ENCODE data around the gene RBBP8NL.

Gene RBBP8NL

GRCh38 chr20:62451970-62452369 lies 24.6 kb upstream of the RBBP8NL start:
- Histone ChIP-seq H3K36me3 (ENCODE audit: control insufficient read depth in 2 of 2, insufficient read depth in 2 of 2, low read length in 2 of 2) (no peaks in the 10 kb centered on the region), H3K9ac (ENCODE audit: low read length in 2 of 2) (no peak overlapping the region), H3K27me3 (ENCODE audit: control insufficient read depth in 1 of 2, insufficient read depth in 2 of 2, low read length in 2 of 2) (peaks cover 11 to 12% of the 10 kb centered on the region in 2 donors), H3K27ac (ENCODE audit: low read length) (no peak overlapping the region), H3K4me3 (ENCODE audit: low read length in 2 of 2) (no peak overlapping the region), H3K9me3 (ENCODE audit: control insufficient read depth in 2 of 2, low read length in 2 of 2) (no peaks in the 10 kb centered on the region), H3K4me1 (ENCODE audit: control insufficient read depth, insufficient read depth, low read length) (no peaks in the 10 kb centered on the region)

GRCh38 chr20:62451156-62451767 lies 23.9 kb upstream of the RBBP8NL start:
- no peaks in the 10 kb centered on the region for H3K9me3 ChIP-seq (ENCODE audit: control insufficient read depth in 2 of 2, low read length in 2 of 2)
- no peaks in the 10 kb centered on the region for H3K36me3 ChIP-seq (ENCODE audit: control insufficient read depth in 2 of 2, insufficient read depth in 2 of 2, low read length in 2 of 2)
- no peak overlapping the region for H3K4me3 ChIP-seq (ENCODE audit: low read length in 2 of 2)
- H3K27me3 ChIP-seq (ENCODE audit: control insufficient read depth in 1 of 2, insufficient read depth in 2 of 2, low read length in 2 of 2), result peaks cover 12 to 15% of the 10 kb centered on the region in 2 donors
- no peak overlapping the region for H3K27ac ChIP-seq (ENCODE audit: low read length)
- no peak overlapping the region for H3K9ac ChIP-seq (ENCODE audit: low read length in 2 of 2)
- no peaks in the 10 kb centered on the region for H3K4me1 ChIP-seq (ENCODE audit: control insufficient read depth, insufficient read depth, low read length)

- Histone ChIP-seq H3K27ac (ENCODE audit: low read length) (no peak overlapping the region), H3K4me3 (ENCODE audit: low read length in 2 of 2) (no peak overlapping the region), H3K36me3 (ENCODE audit: control insufficient read depth in 2 of 2, insufficient read depth in 2 of 2, low read length in 2 of 2) (no peaks in the 10 kb centered on the region), H3K9me3 (ENCODE audit: control insufficient read depth in 2 of 2, low read length in 2 of 2) (no peaks in the 10 kb centered on the region), H3K4me1 (ENCODE audit: control insufficient read depth, insufficient read depth, low read length) (no peaks in the 10 kb centered on the region), H3K27me3 (ENCODE audit: control insufficient read depth in 1 of 2, insufficient read depth in 2 of 2, low read length in 2 of 2) (peaks cover 12 to 15% of the 10 kb centered on the region in 2 donors), H3K9ac (ENCODE audit: low read length in 2 of 2) (no peak overlapping the region)
Measured at GRCh38 chr20:62449951-62450691, 22.8 kb upstream of the RBBP8NL start.

- Histone ChIP-seq H3K4me3 (ENCODE audit: low read length in 2 of 2) (no peak overlapping the region), H3K9me3 (ENCODE audit: control insufficient read depth in 2 of 2, low read length in 2 of 2) (no peaks in the 10 kb centered on the region), H3K4me1 (ENCODE audit: control insufficient read depth, insufficient read depth, low read length) (no peaks in the 10 kb centered on the region), H3K27me3 (ENCODE audit: control insufficient read depth in 1 of 2, insufficient read depth in 2 of 2, low read length in 2 of 2) (peaks cover 11 to 12% of the 10 kb centered on the region in 2 donors), H3K27ac (ENCODE audit: low read length) (no peak overlapping the region), H3K9ac (ENCODE audit: low read length in 2 of 2) (no peak overlapping the region), H3K36me3 (ENCODE audit: control insufficient read depth in 2 of 2, insufficient read depth in 2 of 2, low read length in 2 of 2) (no peaks in the 10 kb centered on the region)
Measured at GRCh38 chr20:62448788-62449187, 21.4 kb upstream of the RBBP8NL start.

GRCh38 chr20:62448038-62448437 lies 20.7 kb upstream of the RBBP8NL start:
- Histone ChIP-seq H3K4me1 (ENCODE audit: control insufficient read depth, insufficient read depth, low read length) (no peaks in the 10 kb centered on the region), H3K27me3 (ENCODE audit: control insufficient read depth in 1 of 2, insufficient read depth in 2 of 2, low read length in 2 of 2) (peaks cover 10 to 11% of the 10 kb centered on the region in 2 donors), H3K9ac (ENCODE audit: low read length in 2 of 2) (no peak overlapping the region), H3K36me3 (ENCODE audit: control insufficient read depth in 2 of 2, insufficient read depth in 2 of 2, low read length in 2 of 2) (no peaks in the 10 kb centered on the region), H3K9me3 (ENCODE audit: control insufficient read depth in 2 of 2, low read length in 2 of 2) (no peaks in the 10 kb centered on the region), H3K27ac (ENCODE audit: low read length) (no peak overlapping the region), H3K4me3 (ENCODE audit: low read length in 2 of 2) (no peak overlapping the region)

GRCh38 chr20:62446888-62447869 lies 19.8 kb upstream of the RBBP8NL start:
- H3K9me3 ChIP-seq (ENCODE audit: control insufficient read depth in 2 of 2, low read length in 2 of 2), result no peaks in the 10 kb centered on the region
- no peak overlapping the region for H3K4me3 ChIP-seq (ENCODE audit: low read length in 2 of 2)
- H3K27ac ChIP-seq (ENCODE audit: low read length), result no peak overlapping the region
- no peaks in the 10 kb centered on the region for H3K4me1 ChIP-seq (ENCODE audit: control insufficient read depth, insufficient read depth, low read length)
- no peak overlapping the region for H3K9ac ChIP-seq (ENCODE audit: low read length in 2 of 2)
- H3K36me3 ChIP-seq (ENCODE audit: control insufficient read depth in 2 of 2, insufficient read depth in 2 of 2, low read length in 2 of 2), result no peaks in the 10 kb centered on the region
- H3K27me3 ChIP-seq (ENCODE audit: control insufficient read depth in 1 of 2, insufficient read depth in 2 of 2, low read length in 2 of 2), result peaks cover 1 to 11% of the 10 kb centered on the region in 2 donors

GRCh38 chr20:62446481-62446880 lies 19.1 kb upstream of the RBBP8NL start:
- H3K27ac ChIP-seq (ENCODE audit: low read length), result no peak overlapping the region
- H3K9ac ChIP-seq (ENCODE audit: low read length in 2 of 2), result no peak overlapping the region
- no peaks in the 10 kb centered on the region for H3K4me1 ChIP-seq (ENCODE audit: control insufficient read depth, insufficient read depth, low read length)
- H3K9me3 ChIP-seq (ENCODE audit: control insufficient read depth in 2 of 2, low read length in 2 of 2), result no peaks in the 10 kb centered on the region
- peaks cover 0 to 14% of the 10 kb centered on the region in 2 donors for H3K27me3 ChIP-seq (ENCODE audit: control insufficient read depth in 1 of 2, insufficient read depth in 2 of 2, low read length in 2 of 2)
- no peaks in the 10 kb centered on the region for H3K36me3 ChIP-seq (ENCODE audit: control insufficient read depth in 2 of 2, insufficient read depth in 2 of 2, low read length in 2 of 2)
- H3K4me3 ChIP-seq (ENCODE audit: low read length in 2 of 2), result no peak overlapping the region

GRCh38 chr20:62445553-62446340 lies 18.4 kb upstream of the RBBP8NL start:
- no peak overlapping the region for H3K9ac ChIP-seq (ENCODE audit: low read length in 2 of 2)
- H3K27me3 ChIP-seq (ENCODE audit: control insufficient read depth in 1 of 2, insufficient read depth in 2 of 2, low read length in 2 of 2), result peaks cover 0 to 14% of the 10 kb centered on the region in 2 donors
- no peak overlapping the region for H3K27ac ChIP-seq (ENCODE audit: low read length)
- no peaks in the 10 kb centered on the region for H3K4me1 ChIP-seq (ENCODE audit: control insufficient read depth, insufficient read depth, low read length)
- no peaks in the 10 kb centered on the region for H3K9me3 ChIP-seq (ENCODE audit: control insufficient read depth in 2 of 2, low read length in 2 of 2)
- H3K36me3 ChIP-seq (ENCODE audit: control insufficient read depth in 2 of 2, insufficient read depth in 2 of 2, low read length in 2 of 2), result no peaks in the 10 kb centered on the region
- no peak overlapping the region for H3K4me3 ChIP-seq (ENCODE audit: low read length in 2 of 2)

GRCh38 chr20:62444286-62444685 lies 16.9 kb upstream of the RBBP8NL start:
- H3K36me3 ChIP-seq (ENCODE audit: control insufficient read depth in 2 of 2, insufficient read depth in 2 of 2, low read length in 2 of 2), result no peaks in the 10 kb centered on the region
- H3K9ac ChIP-seq (ENCODE audit: low read length in 2 of 2), result no peak overlapping the region
- peaks cover 0 to 10% of the 10 kb centered on the region in 2 donors for H3K27me3 ChIP-seq (ENCODE audit: control insufficient read depth in 1 of 2, insufficient read depth in 2 of 2, low read length in 2 of 2)
- H3K27ac ChIP-seq (ENCODE audit: low read length), result no peak overlapping the region
- no peaks in the 10 kb centered on the region for H3K9me3 ChIP-seq (ENCODE audit: control insufficient read depth in 2 of 2, low read length in 2 of 2)
- H3K4me1 ChIP-seq (ENCODE audit: control insufficient read depth, insufficient read depth, low read length), result no peaks in the 10 kb centered on the region
- H3K4me3 ChIP-seq (ENCODE audit: low read length in 2 of 2), result no peak overlapping the region

GRCh38 chr20:62441987-62442539 lies 14.7 kb upstream of the RBBP8NL start:
- peaks cover 0 to 7% of the 10 kb centered on the region in 2 donors for H3K27me3 ChIP-seq (ENCODE audit: control insufficient read depth in 1 of 2, insufficient read depth in 2 of 2, low read length in 2 of 2)

More at GRCh38 chr20:62441987-62442539, 14.7 kb upstream of the RBBP8NL start:
- H3K9me3 ChIP-seq (ENCODE audit: control insufficient read depth in 2 of 2, low read length in 2 of 2), result no peaks in the 10 kb centered on the region
- H3K9ac ChIP-seq (ENCODE audit: low read length in 2 of 2), result no peak overlapping the region
- H3K4me3 ChIP-seq (ENCODE audit: low read length in 2 of 2), result no peak overlapping the region
- H3K36me3 ChIP-seq (ENCODE audit: control insufficient read depth in 2 of 2, insufficient read depth in 2 of 2, low read length in 2 of 2), result no peaks in the 10 kb centered on the region
- H3K27ac ChIP-seq (ENCODE audit: low read length), result no peak overlapping the region
- peaks cover 17% of the 10 kb centered on the region for H3K4me1 ChIP-seq (ENCODE audit: control insufficient read depth, insufficient read depth, low read length)

Measured in stomach smooth muscle (tissue), 2 donors.